GM10266 (cell line): Measurements from ENCODE around the gene SLC39A13.

ENCODE experiments used
- DNase-seq: peaks from one replicate; pipeline ENCODE4 v3.0.0; 2012; ENCODE audit errors: extremely low spot score
- CTCF ChIP-seq: IDR thresholded peaks from 2 replicates; pipeline ENCODE4 v1.5.1; 2012; ENCODE audit warnings: mild to moderate bottlenecking, low read depth; ENCODE audit not compliant: control insufficient read depth, insufficient read depth; ENCODE audit errors: missing control alignments

Gene SLC39A13

GRCh38 chr11:47435687-47436086, 27.3 kb downstream of the SLC39A13 start:
- TF ChIP-seq CTCF: no peak
- DNase-seq: no peak

GRCh38 chr11:47436726-47437125, 28.3 kb downstream of the SLC39A13 start:
- no peak for DNase-seq
- TF ChIP-seq CTCF: no peak

GRCh38 chr11:47437218-47437745, 28.9 kb downstream of the SLC39A13 start:
- DNase-seq: no peak
- TF ChIP-seq CTCF: no peak

- TF ChIP-seq CTCF: no peak
- no peak for DNase-seq
Measured at GRCh38 chr11:47437746-47438418, 29.5 kb downstream of the SLC39A13 start.

- no peak for DNase-seq
- no peak for TF ChIP-seq CTCF
Measured at GRCh38 chr11:47438721-47439120, 30.3 kb downstream of the SLC39A13 start.

GRCh38 chr11:47440054-47440476, 31.7 kb downstream of the SLC39A13 start:
- no peak for TF ChIP-seq CTCF

GRCh38 chr11:47441421-47441820, 33.0 kb downstream of the SLC39A13 start:
- no peak for TF ChIP-seq CTCF
- no peak for DNase-seq

More at GRCh38 chr11:47440054-47440476, 31.7 kb downstream of the SLC39A13 start:
- DNase-seq: no peak
